Choroid plexus epithelial cell (primary cell): ENCODE data around the gene TSKS.
A peak's percentile ranks its signal among the peaks of the same experiment; 100 is the strongest.

Source experiments
- DNase-seq: peaks from one replicate; pipeline ENCODE4 v3.0.0-alpha.2; 2010; ENCODE audit warnings: low read depth
- H3K4me3 ChIP-seq: 2 replicates; pipeline ENCODE4 v1.5.1; 2011; ENCODE audit warnings: low read depth, mild to moderate bottlenecking, control low read depth, low read length, moderate library complexity
- TF ChIP-seq, protein P1 (sequence below): conservative IDR thresholded peaks from 2 replicates; pipeline ENCODE4 v1.5.1; 2011; ENCODE audit warnings: low read depth, mild to moderate bottlenecking, control low read depth, inconsistent platforms, low read length, moderate library complexity

Gene TSKS

DNA sequence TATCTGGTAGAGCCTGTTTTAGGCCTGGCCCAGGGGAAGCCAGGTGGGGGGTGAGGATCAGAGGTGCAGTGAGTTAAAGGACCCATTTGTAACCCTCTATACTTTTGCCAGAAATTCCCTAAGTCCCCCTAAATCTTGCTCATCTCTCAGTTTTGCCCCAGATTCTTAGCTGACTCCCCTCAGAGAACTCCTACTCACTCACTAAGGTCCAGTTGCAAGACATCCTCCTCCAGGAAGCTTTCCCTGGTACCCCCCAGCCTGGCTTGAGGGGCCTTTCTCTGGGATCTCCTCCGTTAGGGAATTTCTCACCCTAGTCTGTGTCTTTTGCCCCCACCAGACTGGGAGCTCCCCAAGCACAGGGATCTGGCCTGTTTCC, 1.9 kb downstream of the TSKS start:
- DNase-seq, result no peak
- no peak overlapping the region for H3K4me3 ChIP-seq
- TF ChIP-seq, protein P1, sequence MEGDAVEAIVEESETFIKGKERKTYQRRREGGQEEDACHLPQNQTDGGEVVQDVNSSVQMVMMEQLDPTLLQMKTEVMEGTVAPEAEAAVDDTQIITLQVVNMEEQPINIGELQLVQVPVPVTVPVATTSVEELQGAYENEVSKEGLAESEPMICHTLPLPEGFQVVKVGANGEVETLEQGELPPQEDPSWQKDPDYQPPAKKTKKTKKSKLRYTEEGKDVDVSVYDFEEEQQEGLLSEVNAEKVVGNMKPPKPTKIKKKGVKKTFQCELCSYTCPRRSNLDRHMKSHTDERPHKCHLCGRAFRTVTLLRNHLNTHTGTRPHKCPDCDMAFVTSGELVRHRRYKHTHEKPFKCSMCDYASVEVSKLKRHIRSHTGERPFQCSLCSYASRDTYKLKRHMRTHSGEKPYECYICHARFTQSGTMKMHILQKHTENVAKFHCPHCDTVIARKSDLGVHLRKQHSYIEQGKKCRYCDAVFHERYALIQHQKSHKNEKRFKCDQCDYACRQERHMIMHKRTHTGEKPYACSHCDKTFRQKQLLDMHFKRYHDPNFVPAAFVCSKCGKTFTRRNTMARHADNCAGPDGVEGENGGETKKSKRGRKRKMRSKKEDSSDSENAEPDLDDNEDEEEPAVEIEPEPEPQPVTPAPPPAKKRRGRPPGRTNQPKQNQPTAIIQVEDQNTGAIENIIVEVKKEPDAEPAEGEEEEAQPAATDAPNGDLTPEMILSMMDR, result no peak

DNA sequence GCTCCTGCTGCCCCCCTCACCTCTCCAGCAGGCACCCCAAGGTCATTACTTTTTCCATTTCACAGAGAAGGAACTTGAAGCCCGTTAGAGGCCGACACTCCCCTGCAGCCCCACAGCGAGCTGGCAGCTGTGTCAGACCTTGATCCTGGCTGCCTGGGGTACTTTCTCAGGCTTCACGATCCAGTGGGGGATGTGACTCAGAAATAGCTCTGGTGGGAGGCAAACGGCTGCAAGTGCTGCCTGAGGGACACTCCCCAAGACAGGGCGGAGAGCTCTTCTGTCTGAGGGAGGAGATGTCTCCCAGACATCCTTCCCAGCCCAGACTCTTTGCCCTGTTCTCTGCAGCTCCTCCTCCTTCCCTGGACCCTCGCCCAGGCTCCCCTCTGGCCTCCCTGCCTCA, 4.8 kb downstream of the TSKS start:
- H3K4me3 ChIP-seq, result no peak overlapping the region
- DNase-seq, result peak; percentile 71
- TF ChIP-seq, protein P1, result no peak

DNA sequence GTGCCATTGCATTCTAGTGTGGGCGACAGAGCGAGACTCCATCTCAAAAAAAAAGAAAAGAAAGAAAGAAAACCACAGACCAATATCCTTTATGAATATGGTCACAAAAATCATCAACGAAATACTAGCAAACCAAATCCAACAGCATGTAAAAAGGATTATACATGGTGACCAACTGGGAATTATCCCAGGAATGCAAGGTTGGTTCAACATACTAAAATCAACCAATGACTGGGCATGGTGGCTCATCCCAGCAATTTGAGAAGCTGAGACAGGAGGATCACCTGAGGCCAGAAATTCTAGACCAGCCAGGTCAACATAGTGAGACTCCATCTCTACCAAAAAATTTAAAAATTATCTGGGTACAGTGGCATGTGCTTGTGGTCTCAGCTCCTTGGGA, 7.2 kb downstream of the TSKS start:
- DNase-seq, result no peak
- TF ChIP-seq, protein P1, result no peak
- no peak overlapping the region for H3K4me3 ChIP-seq

DNA sequence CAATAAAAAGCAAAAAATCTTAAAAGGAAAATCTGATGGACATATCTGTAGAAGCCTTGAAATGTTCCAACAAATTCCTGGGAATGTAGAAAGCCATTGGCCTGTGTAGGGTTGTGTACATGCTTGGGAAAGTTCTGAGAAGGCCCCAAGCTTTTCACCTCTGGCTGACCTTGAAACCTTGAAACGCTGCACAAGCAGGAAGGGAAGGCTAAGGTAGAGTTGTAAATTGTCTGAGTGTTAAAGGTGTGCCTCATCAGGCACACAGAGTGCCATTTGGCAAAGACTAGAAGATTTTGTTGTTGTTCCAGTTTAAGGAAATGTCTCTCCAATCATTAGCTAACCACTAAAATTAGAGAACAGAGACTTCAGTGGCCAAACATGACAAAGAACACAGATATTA, 10.4 kb downstream of the TSKS start:
- no peak overlapping the region for H3K4me3 ChIP-seq
- no peak for DNase-seq
- TF ChIP-seq, protein P1, result no peak

DNA sequence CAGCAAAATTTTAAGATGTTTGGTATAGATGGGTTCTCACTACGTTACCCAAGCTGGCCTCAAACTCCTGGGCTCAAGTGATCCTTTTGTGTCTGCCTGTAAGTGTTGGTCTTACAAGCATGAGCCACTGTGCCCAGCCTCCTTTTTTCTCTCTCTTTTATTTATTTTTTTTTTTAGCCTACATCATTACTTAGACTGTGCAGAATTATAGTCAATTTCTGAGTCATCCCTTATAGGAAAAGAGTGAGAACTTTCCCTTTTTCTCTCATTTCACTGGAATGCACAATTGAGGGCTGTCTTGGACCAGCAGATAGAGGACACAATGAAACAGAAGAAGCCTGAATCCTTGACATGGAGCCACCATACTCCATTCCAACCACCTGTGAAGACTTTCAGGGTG, 13.3 kb downstream of the TSKS start:
- no peak for DNase-seq
- no peak overlapping the region for H3K4me3 ChIP-seq
- TF ChIP-seq, protein P1, result no peak

DNA sequence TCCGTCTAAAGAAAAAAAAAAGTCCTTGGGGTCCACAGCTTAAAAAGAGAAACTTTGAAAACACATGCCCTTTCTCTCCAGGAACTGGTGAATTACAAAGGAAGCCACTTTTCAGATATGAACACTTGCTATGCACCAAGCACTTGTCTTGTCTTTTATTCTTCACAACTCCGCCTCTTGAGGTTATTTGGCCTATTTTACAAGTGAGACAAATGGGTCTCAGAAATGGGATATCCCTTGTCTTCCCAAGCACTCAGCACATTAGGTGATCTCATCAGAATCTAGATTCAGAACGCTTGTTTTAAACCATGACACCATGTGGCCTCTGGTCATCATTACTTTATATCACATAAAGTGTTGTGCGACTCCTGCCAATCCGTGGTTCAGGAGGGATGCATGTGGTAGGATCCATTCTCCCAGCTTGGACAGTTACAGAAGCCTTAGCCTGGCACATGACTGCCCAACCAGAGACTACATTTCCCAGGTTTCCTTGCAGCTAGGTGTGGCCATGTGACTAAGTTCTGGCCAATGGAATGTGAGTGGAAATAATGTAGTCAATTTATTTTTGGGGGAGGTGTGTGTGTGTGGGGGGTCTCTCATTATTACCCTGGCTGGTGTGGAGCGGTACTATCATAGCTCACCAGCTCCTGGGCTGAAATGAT, 13.9 kb downstream of the TSKS start:
- TF ChIP-seq, protein P1, result no peak
- DNase-seq, result peak; percentile 54
- no peak overlapping the region for H3K4me3 ChIP-seq

DNA sequence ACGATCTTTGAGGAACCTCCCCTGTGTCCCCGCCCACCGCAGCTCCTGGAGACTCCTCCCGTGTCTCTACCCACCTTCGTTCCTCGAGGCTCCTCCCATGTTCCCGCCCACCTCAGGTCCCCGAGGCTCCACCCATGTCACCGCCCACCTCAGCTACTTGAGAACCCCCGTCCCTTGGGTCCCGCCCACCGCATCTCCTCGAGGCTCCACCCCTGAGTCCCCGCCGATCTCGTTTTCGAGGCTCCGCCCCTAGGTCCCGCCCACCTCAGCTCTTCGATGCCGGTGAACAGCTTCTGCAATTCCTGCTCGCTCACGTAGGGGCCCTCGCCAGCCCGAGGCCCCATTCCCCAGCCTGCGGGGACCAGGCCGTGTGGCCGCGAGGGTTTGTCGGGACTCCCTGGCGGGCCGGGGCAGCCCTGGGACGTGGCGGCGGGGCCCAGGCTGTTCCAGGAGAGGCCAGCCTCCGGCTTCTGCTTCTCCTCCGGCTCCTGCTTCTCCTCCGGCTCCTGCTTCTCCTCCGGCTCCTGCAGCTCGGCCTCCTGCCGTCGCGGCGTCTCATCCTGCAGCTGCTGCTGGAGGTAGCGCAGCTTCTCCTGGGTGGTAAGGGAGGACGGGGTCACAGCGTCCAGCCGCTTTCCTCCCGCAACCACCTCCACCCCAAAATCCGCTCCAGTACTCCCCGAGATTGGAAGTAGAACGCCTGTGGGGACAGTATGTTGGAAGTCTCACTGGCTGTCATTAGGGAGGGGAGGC, 16.7 kb downstream of the TSKS start:
- TF ChIP-seq, protein P1, result no peak
- DNase-seq, result peak; percentile 64
- no peak overlapping the region for H3K4me3 ChIP-seq
